Spleen (tissue), 11 donors: ENCODE data around the gene COL8A1. TPM values are rescaled to one million over a fixed set of nuclear protein-coding genes. Genes with fewer than 3 reads are reported as not detected.
A peak's percentile ranks its signal among the peaks of the same experiment; 100 is the strongest.

Experiments
- DNase-seq: peaks from one replicate; pipeline ENCODE4 v3.0.0-alpha.2; 2020
- H3K27ac ChIP-seq, 8 donors: fragments of 200-600 bp; sonication (generic) in 7 of 8; 1 replicate in 4 of 8; 2 replicates in 4 of 8; pipeline versions ENCODE4 v1.5.0 to v1.8.0; 2016 to 2021; ENCODE audit warnings: inconsistent platforms in 4 of 8, mild to moderate bottlenecking in 4 of 8, moderate library complexity in 1 of 8
- H3K27me3 ChIP-seq, 7 donors: fragments of 200-600 bp; sonication (generic) in 6 of 7; replicated peaks in 1 of 7; 1 replicate in 4 of 7; 2 replicates in 3 of 7; pipeline versions ENCODE4 v1.5.0 to v1.8.0; 2016 to 2021; ENCODE audit warnings: inconsistent platforms in 3 of 7, mild to moderate bottlenecking in 1 of 7
- H3K36me3 ChIP-seq, 6 donors: fragments of 200-600 bp; sonication (generic) in 5 of 6; 1 replicate in 4 of 6; 2 replicates in 2 of 6; pipeline versions ENCODE4 v1.5.0 to v1.8.0; 2016 to 2021; ENCODE audit warnings: inconsistent platforms in 2 of 6
- H3K4me1 ChIP-seq, 6 donors: fragments of 200-600 bp; sonication (generic) in 5 of 6; 1 replicate in 3 of 6; 2 replicates in 3 of 6; pipeline versions ENCODE4 v1.5.0 to v1.8.0; 2016 to 2021; ENCODE audit warnings: inconsistent platforms in 3 of 6
- H3K4me3 ChIP-seq, 8 donors: fragments of 200-600 bp; sonication (generic) in 7 of 8; 1 replicate in 4 of 8; 2 replicates in 4 of 8; pipeline versions ENCODE4 v1.5.0 to v1.8.0; 2016 to 2021; ENCODE audit warnings: inconsistent platforms in 4 of 8, mild to moderate bottlenecking in 4 of 8, moderate library complexity in 2 of 8
- H3K9me3 ChIP-seq, 8 donors: fragments of 200-600 bp; sonication (generic) in 7 of 8; 1 replicate in 4 of 8; 2 replicates in 4 of 8; pipeline versions ENCODE4 v1.5.0 to v1.8.0; 2016 to 2021; ENCODE audit warnings: inconsistent platforms in 4 of 8
- CTCF ChIP-seq, 11 experiments: fragments of 200-600 bp in 7 of 11; fragments of 450-650 bp in 4 of 11; sonication (generic) in 4 of 11; IDR thresholded peaks in 8 of 11; conservative IDR thresholded peaks in 3 of 11; 1 replicate in 7 of 11; 2 replicates in 4 of 11; pipeline versions ENCODE4 v1.4.0 to v1.8.0; 2016 to 2021; ENCODE audit warnings: antibody characterized with exemption in 11 of 11, inconsistent platforms in 4 of 11, mild to moderate bottlenecking in 1 of 11
- POLR2A ChIP-seq, 3 donors: fragments of 450-650 bp; IDR thresholded peaks; one replicate each; pipeline ENCODE4 v1.5.1; 2017; ENCODE audit warnings: antibody characterized with exemption in 3 of 3, mild to moderate bottlenecking in 1 of 3
- POLR2AphosphoS5 ChIP-seq, 3 donors: sonication (generic); formaldehyde crosslinking; IDR thresholded peaks; one replicate each; pipeline ENCODE4 v1.5.1; 2017; ENCODE audit warnings: antibody characterized with exemption in 3 of 3
- WGBS, 5 donors: extraction: QIAGEN DNeasy Blood & Tissue Kit in 3 of 5; methylation state at CpG; one replicate each; pipeline versions ENCODE4 v1.1.5 to v1.1.7; 2013 to 2018; 5-methylcytosine and 5-hydroxymethylcytosine counted together
- intact Hi-C: fragments of 100-400 bp; cut with DNase I; formaldehyde crosslinking; loops from one replicate; pipeline ENCODE4 v1.15.0; 2023; ENCODE audit warnings: low total_unique reads
- polyA plus RNA-seq, 3 donors: library from polyadenylated mRNA; stranded (reverse); fragments of 200-250 nt; gene quantifications; one replicate each; pipeline ENCODE4 v1.2.1, GENCODE V29; 2013
- total RNA-seq, 7 donors: library from RNA; depleted of rRNA in 3 of 7; stranded (reverse); fragments of >200 nt in 3 of 7; fragmentation: NEBNext Ultra II Directional in 4 of 7; extraction: Animal tissue kit (Norgen Biotek cat#: 25700) in 4 of 7; gene quantifications; one replicate each; pipeline versions ENCODE4 v1.1.0 to v1.2.1, GENCODE V29; 2016 to 2021
- donor health status: healthy with polysubstance abuse.
- donor health status: DM: no; HTN: no; CAD: no; lungs with moderate emphysema.
- donor health status: DM: no; HTN: no; CAD: no.
- donor health status: Bipolar disorder and iron deficiency.
- donor health status: healthy.
- donor health status: DM: no; HTN: no; CAD: no.
- donor health status: DM: yes; HTN: yes; CAD: no.

Gene COL8A1
- total and polyA plus RNA-seq, 10 donors = 0.22 to 3.1 (median 1.4) TPM

GRCh38 chr3:99842826-99843589 is 204.6 kb downstream of the COL8A1 start:
- no peak overlapping the region for H3K4me3 ChIP-seq
- peaks cover 0 to 35% (median 16%) of the 10 kb centered on the region in 6 donors for H3K4me1 ChIP-seq
- no peaks in the 10 kb centered on the region for H3K9me3 ChIP-seq
- 55 to 63% (median 60%) methylated on average over 2 of the region's 2 CpGs for WGBS, 5 donors
- DNase-seq = no peak
- H3K27ac ChIP-seq = peak overlapping the region in 3 of 8 donors; percentile 27 to 41 (median 39)
- intact Hi-C loops = no loop called here
- no peaks in the 10 kb centered on the region for H3K27me3 ChIP-seq
- TF ChIP-seq POLR2A (IDR thresholded peaks at IDR 0.05) (no peak), CTCF (IDR thresholded peaks at IDR 0.05 in 8 of 11, conservative IDR thresholded peaks at IDR 0.05 in 3 of 11) (peak in 9 of 11 experiments; percentile 23 to 59 (median 50)), POLR2AphosphoS5 (IDR thresholded peaks at IDR 0.05) (no peak)
- peaks cover 0 to 4% (median 0%) of the 10 kb centered on the region in 6 donors for H3K36me3 ChIP-seq

GRCh38 chr3:99843590-99844258 is 205.3 kb downstream of the COL8A1 start:
- no peaks in the 10 kb centered on the region for H3K27me3 ChIP-seq
- peaks cover 0 to 35% (median 16%) of the 10 kb centered on the region in 6 donors for H3K4me1 ChIP-seq
- no peak for DNase-seq
- TF ChIP-seq CTCF (IDR thresholded peaks at IDR 0.05 in 8 of 11, conservative IDR thresholded peaks at IDR 0.05 in 3 of 11) = no peak
- no peak for TF ChIP-seq POLR2AphosphoS5 (IDR thresholded peaks at IDR 0.05)
- no peak for TF ChIP-seq POLR2A (IDR thresholded peaks at IDR 0.05)
- H3K36me3 ChIP-seq = peaks cover 0 to 4% (median 0%) of the 10 kb centered on the region in 6 donors
- H3K27ac ChIP-seq = peak overlapping the region in 4 of 8 donors; percentile 27 to 43 (median 40)
- intact Hi-C loops = no loop called here
- WGBS, 5 donors = 61 to 88% (median 85%) methylated on average over 9 to 10 of the region's 10 CpGs
- H3K4me3 ChIP-seq = no peak overlapping the region
- H3K9me3 ChIP-seq = no peaks in the 10 kb centered on the region

GRCh38 chr3:99845331-99845730 is 206.9 kb downstream of the COL8A1 start:
- Histone ChIP-seq H3K4me1 (peaks cover 0 to 35% (median 16%) of the 10 kb centered on the region in 6 donors), H3K27ac (peak overlapping the region in 2 of 8 donors; percentile 4 to 28), H3K27me3 (no peaks in the 10 kb centered on the region), H3K36me3 (peaks cover 0 to 5% (median 0%) of the 10 kb centered on the region in 6 donors), H3K4me3 (peak overlapping the region in 1 of 8 donors; percentile 1), H3K9me3 (no peaks in the 10 kb centered on the region)
- intact Hi-C loops = no loop called here
- TF ChIP-seq CTCF (IDR thresholded peaks at IDR 0.05 in 8 of 11, conservative IDR thresholded peaks at IDR 0.05 in 3 of 11) (no peak), POLR2AphosphoS5 (IDR thresholded peaks at IDR 0.05) (no peak), POLR2A (IDR thresholded peaks at IDR 0.05) (no peak)
- DNase-seq = no peak
- WGBS, 5 donors = 39 to 53% (median 47%) methylated on average over 4 of the region's 4 CpGs

- Histone ChIP-seq H3K4me1 (peaks cover 0 to 35% (median 16%) of the 10 kb centered on the region in 6 donors), H3K27ac (peak overlapping the region in 2 of 8 donors; percentile 4 to 28), H3K9me3 (no peaks in the 10 kb centered on the region), H3K27me3 (no peaks in the 10 kb centered on the region), H3K36me3 (peaks cover 0 to 12% (median 0%) of the 10 kb centered on the region in 6 donors), H3K4me3 (no peak overlapping the region)
- no peak for DNase-seq
- TF ChIP-seq POLR2AphosphoS5 (IDR thresholded peaks at IDR 0.05) (no peak), POLR2A (IDR thresholded peaks at IDR 0.05) (no peak), CTCF (IDR thresholded peaks at IDR 0.05 in 8 of 11, conservative IDR thresholded peaks at IDR 0.05 in 3 of 11) (no peak)
- intact Hi-C loops = no loop called here
- WGBS, 5 donors = 69 to 81% (median 78%) methylated on average over 2 of the region's 2 CpGs
These were observed 207.6 kb downstream of the COL8A1 start for GRCh38 chr3:99845999-99846398.
